Testis (tissue), 2 donors: ENCODE measurements around the gene CFAP52.

Experiments
- CTCF ChIP-seq, 3 experiments: fragments of 450-650 bp in 2 of 3; fragments of 200-600 bp in 1 of 3; sonication (generic) in 1 of 3; IDR thresholded peaks; one replicate each; pipeline ENCODE4 v1.5.1; 2016 to 2019; ENCODE audit warnings: antibody characterized with exemption in 3 of 3, mild to moderate bottlenecking in 2 of 3, moderate library complexity in 1 of 3
- POLR2A ChIP-seq: fragments of 450-650 bp; IDR thresholded peaks from one replicate; pipeline ENCODE4 v1.6.1; 2017; ENCODE audit warnings: antibody characterized with exemption, mild to moderate bottlenecking, moderate library complexity

GRCh38 chr17:9648521-9649110 lies 72.2 kb downstream of the CFAP52 start:
- TF ChIP-seq CTCF (IDR thresholded peaks at IDR 0.05) (no peak), POLR2A (no peak)
